GM18511 (cell line): ENCODE results near the gene MAL.

Source experiments
- ATAC-seq: cut with Tn5 transposase; IDR thresholded peaks from one replicate; pipeline ENCODE4 v1.9.1; 2021; ENCODE audit warnings: mild to moderate bottlenecking, moderate library complexity; ENCODE audit not compliant: unreplicated experiment

MAL gene

DNA sequence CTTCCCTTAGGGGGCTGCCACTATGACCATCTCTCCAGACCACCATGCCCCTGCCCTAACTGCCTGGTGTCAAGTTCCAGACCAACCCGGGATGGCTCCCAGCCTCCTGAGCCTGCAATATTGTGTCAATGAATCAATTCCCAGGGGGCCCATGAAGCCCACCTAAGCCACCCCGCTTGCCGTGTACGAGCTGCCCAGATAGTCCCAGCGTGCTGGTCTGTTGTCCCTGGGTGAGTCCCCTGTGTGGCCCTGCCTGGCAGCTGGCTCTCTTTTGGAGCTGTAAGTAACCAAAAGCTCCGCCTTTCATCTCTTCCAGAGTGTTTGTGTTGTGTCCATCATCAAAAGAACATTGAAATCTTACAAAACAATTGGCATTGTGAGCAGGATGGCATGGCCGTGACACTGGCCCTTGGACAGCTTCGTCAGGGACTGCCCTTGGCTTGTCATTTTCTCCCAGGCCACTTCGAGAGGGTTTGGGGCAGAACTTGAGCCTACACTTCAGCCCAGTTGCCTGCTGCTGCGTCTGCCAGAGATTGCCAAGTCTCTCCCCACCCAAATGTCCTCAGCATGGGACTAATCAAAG lies 11.3 kb upstream of the MAL start:
- ATAC-seq: no peak

DNA sequence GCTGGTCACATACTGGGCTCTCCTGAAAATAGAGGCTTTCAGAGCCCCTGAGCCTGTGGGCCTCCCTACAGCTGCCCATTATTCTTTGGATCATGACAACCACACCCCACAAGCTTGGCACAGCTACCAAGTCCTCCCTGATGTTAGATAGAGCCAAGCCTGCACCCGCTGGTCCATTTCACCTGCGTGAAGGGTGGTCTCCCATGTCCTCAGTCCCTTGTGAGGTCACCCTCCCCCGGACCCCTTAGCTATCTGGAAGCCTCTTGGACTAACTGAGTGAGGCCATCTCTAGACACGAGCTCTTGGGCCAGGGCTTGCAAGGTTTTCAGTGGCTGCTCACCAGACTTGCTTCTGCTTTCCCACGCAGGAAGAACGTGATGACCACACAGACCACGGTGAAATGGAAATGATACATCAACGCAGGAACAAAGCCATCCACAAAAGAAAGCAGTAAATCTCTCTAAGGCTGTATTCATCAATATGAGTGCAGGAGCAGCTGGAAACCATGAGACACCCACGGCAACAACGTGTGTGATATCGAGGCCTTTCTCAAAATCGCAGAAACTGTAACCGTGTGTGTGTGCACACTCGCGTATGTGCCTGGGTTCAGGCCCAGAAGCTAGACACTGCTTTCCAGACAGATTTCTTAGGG lies 10.1 kb upstream of the MAL start:
- no peak for ATAC-seq

DNA sequence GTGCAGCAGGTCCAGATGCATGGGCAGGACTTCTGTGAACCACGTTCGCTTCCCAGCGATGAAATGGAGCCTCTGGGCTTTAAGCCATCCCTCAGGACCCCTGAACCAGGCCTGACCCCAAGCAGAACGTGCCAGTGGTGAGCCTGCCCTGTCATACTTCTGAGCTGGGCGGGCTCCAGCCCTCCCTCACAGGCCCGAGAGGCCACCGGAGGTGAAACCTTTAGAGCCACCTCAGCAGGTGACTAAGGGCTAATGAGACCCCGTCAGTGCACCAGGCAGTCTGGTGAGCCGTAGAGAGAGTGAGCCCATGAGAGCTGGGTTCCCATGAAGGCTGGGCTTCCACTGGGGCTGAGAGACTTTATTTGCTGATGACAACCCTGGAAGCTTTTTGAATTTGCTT lies 8.9 kb upstream of the MAL start:
- ATAC-seq: no peak

DNA sequence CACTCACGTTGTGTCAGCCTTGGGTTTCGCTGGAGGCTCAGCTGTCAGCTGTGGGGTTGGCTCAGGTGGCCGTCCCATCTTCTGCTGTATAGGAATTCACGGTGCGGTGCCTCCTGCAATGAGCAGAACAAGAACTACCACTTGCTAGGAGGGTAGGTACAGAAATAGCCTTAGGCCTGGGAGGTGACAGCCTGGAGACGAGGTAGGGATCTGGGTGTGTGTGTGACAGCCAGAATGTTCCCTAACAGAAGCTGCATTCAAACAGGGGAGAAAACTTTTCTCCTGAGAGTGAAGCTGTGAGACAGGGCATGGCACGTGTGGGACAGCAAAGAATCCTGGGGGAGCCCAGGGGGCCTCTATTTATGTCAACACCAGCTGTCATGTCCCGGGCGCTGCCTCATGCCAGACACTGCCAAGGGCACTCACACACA lies 8.4 kb upstream of the MAL start:
- ATAC-seq: no peak

DNA sequence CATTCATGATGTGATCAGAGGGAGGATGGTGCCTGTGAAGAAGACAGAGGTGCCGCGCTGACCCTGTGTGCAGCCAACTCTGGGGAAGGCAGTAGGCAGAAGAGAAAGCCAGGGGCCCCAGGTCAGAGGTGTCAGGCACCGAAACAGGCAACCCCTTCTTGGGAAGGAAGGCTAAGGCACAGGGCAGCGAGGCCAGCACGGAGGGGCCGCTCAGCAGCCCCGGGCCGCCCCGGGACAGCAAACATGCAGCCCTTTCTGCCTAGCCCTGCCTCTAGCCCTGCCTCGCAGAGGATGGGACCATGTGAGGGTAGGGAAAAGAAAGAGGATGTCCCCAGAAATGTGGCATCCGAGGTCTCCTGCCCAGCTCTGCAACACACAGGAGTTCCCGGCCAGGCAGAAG lies 7.7 kb upstream of the MAL start:
- no peak for ATAC-seq

DNA sequence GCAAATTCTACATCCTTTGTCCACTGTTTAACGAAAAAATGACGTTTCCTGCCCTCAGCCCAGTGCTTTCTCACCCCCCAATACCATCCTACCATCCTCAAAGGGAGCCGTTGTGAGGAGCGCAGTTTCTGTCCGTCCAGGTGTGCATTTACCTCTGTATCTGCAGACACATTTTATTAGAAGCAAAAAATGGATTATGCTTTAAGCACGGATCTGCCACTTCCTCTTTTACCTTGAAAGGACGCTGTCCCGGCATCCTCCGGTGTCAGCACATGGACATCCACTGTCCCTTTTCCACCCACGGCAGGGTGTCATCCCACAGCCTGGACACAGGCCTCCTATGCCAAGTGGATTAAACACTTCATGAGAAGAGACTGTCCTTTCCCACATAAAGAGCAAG lies 7.2 kb upstream of the MAL start:
- no peak for ATAC-seq

DNA sequence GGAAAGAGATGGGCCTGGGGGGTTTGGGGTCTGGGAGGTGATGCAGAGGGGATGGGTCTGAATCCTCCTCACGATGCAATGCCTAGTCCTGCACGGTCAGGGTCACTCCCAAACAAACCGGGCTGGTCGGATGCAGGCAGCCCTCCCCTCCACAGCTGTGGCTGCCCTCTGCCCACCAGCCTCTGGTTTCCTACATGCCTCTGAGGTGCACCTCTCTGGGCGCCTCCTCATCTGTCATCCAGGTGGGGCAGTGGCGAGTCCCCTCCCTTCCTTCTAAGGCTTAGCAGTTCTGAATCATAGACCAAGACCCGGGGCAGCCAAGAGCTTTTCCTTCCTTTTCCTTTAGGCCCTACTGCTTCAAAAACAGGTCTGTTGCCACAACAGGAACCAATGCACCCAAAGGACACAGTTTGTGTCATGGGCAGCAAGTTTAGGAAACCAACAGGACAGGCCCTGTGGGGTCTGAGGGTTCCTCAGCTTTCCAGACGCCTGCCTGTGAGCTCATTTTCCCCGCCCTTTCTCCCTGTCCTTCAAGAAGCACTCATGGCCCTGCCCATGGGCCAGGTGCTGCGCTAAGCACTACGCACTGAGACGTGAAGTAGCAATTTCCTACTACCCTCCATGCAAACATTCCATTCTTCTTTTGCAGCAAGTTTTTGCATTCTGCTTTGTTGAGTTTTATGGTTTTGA lies 6.5 kb upstream of the MAL start:
- ATAC-seq: no peak

DNA sequence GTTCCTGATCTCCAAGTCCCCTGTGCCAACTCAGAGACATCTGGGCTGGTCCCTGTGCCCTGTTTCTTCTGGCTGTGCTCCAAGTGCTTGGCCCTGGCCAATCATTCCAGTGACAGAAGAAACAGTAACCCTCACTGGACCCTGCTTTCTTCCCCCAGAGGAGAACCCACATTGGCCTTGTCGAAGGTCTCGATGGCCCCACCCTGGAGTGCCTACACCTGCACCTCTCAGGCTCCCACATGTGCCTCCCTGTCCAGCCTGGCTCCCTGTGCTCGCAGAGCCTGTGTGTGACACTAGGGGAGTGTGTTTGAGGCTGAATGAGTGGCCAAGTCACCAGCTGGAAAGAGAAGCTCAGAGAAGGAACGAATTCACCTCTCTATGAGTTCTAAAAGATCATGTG lies 5.9 kb upstream of the MAL start:
- no peak for ATAC-seq

DNA sequence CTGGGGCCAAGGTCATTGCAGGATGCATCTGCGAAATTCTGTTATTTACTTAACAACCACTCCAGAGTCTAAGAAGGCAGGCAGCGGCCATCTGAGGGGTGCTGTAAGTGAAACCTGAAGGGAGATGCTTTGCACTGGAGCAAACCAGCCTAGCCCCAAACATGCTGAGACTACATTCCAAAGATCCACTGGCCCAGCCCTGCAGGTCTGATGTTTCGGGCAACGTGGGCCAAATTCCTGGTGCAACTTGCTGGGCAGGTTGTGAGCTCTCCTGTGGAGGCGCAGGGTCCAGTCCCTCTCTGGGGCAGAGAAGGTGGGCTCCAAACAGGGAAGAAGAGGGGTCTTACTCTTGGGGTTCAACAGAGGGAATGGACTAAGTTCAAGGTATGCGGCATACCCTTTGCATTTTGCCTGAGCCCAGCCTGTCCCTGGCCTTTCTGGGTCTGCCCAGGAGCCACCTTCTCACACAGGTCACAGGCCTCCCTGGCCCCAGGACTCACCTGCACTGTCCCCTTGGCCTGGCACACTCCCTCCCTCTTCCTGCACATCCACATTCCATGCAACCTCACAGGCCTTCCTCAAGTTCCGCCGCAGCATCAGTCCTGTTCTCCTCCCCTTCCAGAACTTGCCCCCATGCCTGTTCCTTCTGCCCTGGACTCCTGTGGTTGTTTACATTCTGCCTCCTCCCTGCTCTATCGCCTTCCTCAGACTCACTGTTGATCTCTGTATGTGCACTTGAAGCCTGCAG lies 5.1 kb upstream of the MAL start:
- no peak for ATAC-seq

DNA sequence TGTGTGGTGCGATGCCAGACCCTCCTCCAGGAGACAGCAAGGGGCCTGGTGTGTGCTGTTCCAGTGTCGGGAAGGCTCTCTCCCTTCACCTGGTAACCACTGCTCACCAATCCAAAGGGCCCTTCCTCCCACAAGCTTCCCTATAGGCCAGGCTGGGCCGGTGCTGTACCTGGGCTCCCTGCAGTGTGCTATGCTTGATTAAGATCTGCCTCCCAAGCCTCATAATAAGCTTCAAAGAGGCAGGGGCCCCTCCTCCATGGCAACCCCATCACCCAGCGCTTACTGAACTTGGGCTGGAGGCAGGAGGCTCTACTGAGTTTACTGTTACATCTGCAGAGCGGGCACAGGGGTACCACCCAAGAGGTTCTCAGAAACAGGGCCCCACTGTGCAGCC lies 4.5 kb upstream of the MAL start:
- ATAC-seq: no peak

DNA sequence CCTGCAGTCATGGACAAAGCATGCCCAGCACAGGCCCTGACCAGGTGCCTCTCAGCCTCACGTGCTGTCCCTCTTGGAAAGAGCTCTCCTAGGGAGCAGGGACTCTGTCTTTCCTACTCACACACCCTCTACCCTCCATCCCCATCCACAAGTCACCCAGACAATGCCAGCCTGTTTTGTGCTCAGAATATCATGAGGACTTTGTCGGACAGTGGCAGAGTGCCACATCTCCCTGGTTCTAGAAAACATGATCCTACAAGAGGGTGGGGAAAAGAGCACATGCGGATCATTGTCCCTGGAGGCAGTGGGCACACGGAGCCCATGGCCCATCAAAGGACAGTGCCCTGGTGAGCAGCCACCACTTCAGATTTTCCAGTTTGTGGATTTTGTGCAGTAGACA lies 3.7 kb upstream of the MAL start:
- no peak for ATAC-seq

DNA sequence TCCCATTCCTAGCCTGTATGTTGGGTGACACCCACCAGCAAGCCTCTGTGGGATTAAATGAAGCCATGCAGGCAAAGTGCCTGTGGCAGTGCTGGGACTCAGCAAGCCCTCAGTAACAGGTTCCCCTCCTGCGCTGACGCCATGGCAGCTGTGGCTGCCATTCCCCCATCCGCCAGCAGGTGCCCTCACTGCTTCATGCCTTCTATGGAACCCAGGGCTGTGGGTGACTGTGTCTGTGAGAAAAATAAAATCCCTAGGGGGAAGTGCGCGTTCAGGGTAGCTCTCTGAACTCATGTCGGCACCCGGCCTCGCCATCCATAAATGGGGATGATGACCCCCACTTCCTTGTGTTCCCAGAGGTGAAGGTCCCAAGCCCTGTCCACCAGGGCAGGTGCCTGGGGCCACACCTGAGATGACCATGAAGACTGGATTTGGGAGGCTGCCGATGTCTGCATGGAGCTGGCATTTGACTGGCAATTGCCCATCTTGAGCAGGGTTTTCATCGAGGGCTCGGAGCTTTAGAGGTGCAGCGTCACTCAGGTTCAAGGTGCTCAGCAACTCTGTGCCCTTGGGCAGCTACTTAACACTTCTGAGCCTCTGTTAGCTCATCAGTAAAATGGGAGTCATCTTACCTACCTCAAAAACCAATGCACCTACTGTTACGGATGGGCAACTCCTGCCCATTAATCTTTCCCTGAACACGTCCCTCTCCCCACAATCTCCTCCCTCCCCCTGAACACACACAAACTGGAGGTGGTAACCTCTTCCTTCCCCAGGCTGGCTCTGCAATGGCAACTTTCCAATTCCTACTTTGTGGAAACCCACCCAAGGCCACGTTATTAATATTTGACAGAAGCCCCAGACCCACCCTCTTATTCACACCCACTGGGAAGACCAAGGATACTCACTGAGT lies 2.9 kb upstream of the MAL start:
- peak; percentile 82 for ATAC-seq

DNA sequence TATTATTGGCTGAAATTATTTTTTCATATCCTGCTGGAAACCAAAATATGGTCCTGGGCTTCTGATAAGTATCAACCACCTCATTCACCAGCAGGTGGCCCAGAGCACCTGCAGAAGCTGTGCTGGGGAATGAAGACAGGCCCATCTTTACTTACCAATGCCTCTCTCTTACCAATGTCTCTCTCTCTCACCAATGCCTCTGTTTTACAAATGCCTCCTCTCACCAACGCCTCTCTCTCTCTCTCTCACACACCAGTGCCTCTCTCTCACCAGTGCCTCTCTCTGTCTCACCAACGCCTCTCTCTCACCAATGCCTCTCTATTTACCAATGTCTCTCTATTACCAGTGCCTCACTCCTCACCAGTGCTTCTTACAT lies 2.3 kb upstream of the MAL start:
- peak; percentile 57 for ATAC-seq

DNA sequence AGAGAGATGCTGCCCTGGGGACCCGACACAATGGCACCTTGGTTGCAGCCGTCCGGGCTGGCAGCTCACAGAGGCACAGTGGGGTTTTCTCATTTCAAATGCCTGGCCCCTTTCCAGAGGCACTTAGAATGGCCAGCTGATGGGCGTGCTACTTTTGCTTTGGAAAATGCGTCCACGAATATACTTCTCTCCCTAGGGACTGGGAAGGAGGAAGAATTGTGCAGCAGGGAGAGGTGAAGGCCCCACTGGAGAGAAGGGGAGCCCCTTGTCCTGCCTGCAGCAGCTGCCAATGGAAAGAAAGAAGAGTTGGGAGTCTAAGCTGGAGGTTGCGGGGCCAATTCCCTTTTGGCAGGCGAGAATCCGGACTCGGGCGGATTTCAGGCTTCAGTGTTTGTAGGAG lies 1.1 kb upstream of the MAL start:
- ATAC-seq: no peak

DNA sequence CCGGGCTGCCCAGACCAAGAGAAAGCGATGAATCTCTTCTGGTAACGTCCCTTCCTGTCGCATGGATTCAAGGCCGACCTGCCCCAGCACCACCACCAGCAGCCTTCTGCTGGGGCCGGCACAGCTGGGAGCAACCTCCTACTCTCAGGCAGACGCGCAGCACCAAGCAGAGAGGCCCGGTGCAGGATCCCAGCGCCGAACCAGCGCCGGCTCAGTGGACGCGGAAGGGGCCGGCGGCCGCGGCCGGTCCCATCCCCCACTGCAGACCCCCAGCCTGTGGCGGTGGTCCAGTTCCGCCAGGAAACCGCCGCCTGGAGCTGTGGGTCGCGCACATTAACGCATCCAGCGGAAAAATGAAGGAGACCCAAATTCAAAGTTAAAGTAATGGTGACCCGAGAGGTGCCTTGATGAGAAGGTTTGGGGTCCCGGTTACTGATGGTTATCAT lies 525 bp upstream of the MAL start:
- ATAC-seq: no peak

DNA sequence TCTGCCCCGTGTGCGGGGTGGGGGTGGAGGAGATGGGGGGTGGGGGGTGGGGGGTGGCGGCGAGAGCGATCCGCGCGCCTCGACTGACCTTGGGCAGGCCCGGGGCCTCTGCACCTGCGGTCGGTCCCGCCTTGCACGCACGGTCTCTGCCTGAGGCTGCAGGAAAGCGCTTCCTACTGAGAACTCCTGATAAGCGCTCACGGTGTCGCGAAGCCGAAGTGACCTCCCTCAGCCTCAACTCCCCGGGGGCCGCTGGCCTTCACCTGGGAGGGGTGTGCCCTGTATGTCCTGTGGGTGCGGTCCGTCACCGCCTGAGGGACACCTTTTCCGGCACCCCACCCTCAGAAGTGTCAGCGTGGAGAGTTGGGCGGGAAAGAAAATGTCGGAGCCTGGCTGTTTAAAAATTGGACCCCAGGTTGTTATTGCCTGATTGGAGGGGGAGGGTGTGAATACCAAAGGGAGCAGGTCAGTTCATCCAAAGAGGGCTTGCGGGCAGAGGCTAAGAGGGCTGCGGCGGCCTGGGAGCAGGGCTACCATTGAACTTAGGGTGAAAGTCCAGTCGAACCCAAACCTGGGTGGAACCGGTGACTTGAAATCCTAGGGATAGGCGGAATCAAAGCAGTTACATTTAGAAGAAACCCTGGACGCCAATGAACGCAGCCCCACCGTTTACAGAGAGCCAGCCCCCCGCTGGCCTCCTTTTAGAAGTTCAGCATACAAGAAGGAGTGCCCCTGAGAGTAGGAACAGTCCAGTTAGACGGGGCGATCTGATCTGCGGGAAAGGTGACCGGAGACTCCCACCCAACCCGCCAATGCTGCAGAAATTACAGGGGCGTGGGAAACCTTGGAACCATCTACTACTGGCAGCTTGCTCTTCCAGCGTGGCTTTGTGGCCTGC lies 1.2 kb downstream of the MAL start:
- no peak for ATAC-seq

DNA sequence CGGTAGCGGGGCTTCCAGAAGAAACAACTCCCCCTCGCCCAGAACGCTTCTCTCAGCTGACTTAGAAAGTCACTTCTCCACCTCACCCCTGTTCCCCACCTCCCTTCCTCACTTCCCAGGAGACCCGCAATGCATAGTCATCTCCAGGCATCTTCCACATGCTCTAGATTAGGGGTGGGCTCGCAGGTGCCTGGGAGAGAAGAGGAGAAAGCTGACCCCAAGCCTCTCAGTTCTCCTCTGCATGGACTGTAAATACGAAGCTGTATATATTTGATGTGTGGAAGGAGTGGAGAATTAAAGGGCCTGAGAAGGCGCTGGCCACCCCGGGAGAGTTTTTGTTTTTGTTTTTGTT lies 1.8 kb downstream of the MAL start:
- ATAC-seq: no peak

DNA sequence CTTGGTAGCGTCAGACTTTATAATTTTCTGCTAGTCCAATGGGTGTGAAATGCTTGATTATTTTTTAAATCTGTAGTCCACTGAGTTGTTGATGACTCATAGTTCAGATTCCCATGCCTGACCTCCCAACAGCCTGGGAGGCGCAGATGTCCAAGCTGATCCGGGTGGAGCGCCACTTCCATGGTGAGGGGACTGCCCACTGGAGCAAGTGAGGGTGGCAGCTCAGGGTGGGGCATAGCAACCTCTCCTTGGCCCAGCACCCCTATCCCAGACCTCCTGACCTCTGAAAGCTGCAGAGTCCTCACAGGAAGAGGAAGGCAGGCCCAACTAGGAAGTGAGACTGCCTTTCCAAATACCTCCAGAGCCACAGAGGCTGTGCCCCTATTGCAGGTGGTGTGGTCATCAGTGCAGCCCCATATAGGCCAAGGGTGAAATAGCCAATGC lies 4.4 kb downstream of the MAL start:
- no peak for ATAC-seq

DNA sequence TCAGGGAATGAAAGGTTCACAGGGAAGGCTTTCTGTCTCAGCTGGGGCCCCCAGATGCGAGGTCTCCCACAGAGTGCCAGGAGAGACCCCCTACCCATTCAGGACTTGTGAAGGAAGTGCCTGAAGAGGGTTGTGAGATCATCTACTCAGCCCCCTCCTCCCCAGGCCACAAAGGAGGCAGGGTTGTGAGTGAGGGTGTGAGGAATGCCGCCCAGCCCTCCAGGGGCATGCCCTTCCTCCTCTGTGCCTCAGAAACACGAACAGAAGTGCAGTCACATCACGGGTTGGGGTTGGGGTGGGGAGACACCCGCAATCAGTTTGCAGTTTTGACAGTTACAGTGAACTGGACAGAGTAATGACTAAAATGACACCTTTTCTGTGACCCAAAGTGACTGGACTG lies 5.0 kb downstream of the MAL start:
- no peak for ATAC-seq
